ENCODE measurements around the gene PNMA6A.
"Not testable (repeated sequence)": the region's sequence is repeated elsewhere in the genome, so short reads cannot be mapped to it uniquely, and the experiment has no call there.

PNMA6A gene

DNA sequence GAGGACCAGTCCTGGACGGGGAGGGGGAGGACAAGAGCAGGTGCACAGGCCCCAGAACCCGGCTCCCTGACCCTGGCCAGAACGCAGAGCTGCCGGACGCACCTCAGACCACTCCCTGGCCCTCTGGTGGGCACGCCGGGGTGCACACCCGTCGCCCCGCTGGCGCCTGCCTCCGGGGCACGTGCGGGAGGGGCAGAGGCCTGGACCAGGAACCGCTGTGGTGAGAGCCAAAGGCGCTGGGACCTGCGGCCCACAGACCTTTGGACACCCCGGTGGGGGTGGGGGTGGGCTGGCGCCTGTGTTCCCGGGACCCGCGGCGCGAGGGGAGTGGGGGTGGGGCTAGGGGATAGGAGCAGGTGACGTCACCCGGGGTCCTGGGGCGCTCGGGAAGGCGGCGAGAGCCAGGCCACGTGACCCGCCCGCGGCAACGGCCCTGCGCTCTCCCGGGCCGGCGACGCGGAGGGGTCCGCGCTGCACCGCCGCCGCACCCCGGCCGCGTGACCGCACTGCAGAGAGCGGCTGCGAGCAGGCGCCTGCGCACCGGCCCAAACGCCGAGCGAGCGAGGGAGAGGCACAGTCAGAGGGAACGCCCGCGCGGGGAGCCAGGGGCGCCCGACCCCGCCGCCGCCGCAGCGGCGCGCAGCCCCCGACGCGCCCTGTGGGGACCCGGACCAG lies at the start of gene PNMA6A:
PNMA6A (plus strand) TSS at position 546 of the 675 bp plus-strand sequence. CDS start 609 bp downstream, outside the sequence.
- not testable (repeated sequence) for DNase-seq

DNA sequence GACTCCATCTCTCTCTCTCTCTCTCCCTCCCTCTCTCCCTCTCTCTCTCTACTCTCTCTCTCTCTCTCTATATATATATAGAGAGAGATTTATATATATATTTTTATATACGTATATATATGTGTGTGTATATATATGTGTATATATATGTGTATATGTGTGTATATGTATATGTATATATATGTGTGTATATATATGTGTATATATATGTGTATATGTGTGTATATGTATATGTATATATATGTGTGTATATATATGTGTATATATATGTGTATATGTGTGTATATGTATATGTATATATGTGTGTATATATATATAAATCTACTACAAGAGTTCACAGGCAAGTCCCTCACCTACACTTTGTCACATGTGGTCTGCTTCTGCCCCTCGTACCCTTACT lies 45.8 kb upstream of the PNMA6A start:
- DNase-seq, result not testable (repeated sequence)

DNA sequence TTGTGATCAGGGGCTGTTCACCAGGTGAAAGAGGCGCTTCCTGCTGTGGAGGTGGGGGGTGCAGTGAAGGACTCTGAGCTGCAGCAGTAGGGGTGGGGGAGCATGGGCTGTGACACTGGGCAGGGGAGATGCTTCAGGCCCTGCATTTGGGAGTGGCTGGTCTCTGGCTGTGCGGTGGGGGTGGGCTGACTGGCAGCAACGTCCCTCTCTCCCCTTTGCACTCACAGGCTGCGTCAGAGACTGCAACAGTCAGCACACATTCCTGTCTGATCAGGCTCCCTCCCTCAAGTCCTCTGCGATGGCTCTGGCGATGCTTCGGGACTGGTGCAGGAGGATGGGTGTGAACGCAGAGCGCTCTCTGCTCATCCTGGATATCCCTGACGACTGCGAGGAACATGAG lies 43.8 kb upstream of the PNMA6A start:
- DNase-seq, result not testable (repeated sequence)

DNA sequence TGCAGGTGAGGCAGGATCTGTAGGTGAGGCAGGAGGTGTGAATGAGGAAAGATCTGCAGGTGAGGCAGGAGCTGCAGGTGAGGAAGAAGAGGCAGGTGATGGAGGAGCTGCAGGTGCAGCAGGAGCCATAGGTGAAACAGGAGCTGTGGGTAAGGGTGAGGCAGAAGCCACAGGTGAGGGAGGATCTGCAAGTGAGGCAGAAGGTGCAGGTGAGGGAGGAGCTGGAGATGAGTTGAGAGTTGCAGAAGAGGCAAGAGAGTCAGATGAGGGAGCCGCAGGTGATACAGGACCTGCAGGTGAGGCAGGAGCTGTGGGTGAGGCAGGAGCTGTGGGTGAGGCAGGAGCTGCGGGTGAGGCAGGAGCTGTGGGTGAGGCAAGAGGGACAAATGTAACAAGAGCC lies 43.1 kb upstream of the PNMA6A start:
- no peak for DNase-seq

DNA sequence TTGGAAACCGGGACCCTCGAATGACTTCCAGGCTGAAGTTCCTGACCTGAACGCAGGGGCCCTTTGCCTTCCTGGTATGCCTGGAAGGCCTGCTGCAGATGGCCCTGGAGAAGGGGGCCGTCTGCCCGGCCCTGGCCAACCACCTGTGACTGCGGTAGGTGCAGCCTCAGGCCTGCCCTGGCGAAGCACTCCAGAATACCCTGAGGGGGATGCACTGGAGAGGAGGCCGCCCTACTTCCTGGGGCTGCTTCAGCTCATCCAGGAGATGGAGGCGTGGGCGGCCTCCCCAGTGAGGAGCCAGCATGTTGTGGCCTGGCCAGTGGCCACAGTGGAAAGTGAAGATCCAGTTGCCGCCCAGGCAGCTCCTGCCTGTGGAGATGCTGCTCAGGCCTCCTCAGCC lies 42.4 kb upstream of the PNMA6A start:
- DNase-seq, result no peak

DNA sequence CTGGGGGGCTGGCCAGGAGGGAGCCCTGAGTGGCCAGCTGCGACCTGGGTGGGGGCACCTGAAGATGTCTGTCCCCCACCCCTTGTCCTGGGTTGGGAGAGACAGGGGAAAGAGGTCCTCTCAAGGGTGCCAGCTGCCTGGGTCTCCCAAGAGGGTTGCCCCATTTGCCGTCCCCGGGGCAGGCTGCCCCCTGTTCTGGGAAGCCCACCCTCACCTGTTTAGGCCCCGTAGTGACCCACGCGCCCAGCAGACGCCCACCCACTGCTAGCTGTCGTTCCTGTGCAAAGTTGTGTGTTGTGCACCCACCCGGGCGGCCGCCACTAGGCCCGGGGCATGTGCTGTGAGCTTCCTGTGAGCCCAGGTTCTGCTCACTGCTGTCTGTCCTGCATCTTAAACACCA lies 41.5 kb upstream of the PNMA6A start:
- DNase-seq, result no peak

DNA sequence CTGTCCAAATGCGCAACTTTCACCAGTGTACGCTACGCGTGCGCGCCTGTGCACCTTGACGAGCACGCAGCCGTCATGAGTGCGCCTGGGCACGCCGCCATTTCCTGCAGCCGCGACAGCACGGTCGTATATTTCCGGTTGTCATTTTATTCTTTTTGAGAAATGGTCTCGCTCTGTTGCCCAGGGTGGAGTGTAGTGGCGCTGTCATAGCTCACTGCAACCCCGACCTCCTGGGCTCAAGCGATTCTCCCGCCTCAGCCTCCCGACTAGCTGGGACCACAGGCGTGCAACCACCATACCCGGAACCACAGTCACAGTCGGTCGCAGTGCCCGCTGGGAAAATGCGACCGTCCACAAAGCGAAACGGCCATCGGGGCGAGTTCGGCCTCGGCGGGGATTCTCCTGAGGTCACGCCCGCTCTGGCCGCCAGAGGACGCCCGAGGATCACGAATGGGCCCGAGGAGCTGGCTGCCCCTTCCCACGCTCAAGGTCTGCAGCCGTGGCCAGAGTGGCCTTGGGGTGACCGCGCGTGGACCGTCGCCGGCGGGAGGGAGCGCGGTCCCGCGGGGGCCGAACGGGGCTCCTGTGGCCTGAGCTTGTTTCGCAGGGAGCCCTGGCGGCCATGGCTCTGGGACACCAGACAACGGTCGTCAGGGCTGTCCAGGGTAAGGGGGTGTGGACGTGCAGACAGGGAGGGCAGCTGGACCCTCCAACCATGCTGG lies 39.7 kb upstream of the PNMA6A start:
- DNase-seq, result peak; percentile 64

DNA sequence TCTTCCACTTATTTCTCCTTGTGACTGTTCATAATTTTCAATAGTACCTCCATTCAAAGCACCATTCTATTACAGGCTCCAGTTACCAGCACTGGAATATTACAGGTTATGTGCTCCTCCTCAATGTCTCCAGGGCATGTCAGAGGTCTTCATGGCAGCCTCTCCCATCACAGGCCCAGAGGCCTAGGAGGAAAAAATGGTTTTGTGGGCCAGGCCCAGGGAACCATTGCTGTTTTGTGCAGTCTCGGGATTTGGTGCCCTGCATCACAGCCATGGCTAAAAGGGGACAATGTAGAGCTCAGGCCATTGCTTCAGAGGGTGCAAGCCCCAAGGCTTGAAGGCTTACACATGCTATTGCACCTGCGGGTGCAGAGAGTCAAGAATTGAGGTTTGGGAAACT lies 23.2 kb upstream of the PNMA6A start:
- DNase-seq, result no peak

DNA sequence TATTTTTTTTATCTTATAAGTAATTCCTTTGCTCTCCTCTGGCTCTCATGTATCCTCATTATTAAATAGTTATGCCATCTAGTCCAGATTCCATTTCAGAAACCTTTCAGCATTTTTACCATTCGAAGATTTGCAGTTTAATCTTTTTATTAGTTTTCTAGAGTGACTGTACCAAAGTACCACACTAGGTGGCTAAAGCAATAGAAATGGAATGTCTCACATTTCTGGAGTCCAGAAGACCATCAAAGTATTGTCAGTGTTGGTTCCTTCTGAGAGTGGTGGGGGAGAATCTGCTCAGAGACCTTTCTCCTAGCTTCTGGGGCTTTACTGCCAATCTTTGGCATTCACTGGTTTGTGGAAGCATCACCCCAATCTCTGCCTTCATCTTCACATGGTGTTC lies 19.7 kb upstream of the PNMA6A start:
- no peak for DNase-seq

DNA sequence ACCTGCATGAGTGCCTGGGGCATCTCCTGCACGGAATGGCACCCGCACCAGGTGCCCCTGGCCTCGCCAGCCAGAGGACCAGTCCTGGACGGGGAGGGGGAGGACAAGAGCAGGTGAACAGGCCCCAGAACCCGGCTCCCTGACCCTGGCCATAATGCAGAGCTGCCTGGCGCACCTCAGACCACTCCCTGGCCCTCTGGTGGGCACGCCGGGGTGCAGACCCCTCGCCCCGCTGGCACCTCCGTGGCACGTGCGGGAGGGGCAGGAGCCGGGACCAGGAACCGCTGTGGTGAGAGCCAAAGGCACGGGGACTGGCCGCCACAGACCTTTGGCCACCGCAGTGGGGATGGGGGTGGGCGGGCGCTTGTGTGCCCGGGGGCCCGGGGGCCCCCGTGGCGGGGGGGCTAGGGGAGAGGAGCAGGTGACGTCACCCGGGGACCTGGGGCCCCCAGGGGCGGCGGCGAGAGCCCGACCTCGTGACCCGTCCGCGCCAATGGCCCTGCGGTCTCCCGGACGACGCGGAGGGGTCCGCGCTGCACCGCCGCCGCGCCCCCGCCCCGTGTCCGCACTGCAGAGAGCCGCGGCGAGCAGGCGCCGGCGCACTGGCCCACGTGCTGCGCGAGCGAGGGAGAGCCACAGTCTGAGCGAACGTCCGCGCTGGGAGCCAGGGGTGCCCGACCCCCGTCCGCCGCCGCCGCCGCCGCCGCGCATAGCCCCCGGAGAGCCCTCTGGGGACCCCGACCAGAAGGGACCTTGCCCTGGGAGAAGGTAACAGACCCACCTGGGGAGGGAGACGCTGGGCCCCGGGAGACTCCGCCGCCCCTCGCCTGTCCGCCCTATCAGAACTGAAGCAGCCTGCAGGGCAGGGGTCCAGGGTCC lies 16.1 kb upstream of the PNMA6A start, which contains the start of gene PNMA3:
PNMA3 (plus strand) TSS at position 600 of the 879 bp plus-strand sequence. CDS start 586 bp downstream, outside the sequence.
- no peak for DNase-seq

DNA sequence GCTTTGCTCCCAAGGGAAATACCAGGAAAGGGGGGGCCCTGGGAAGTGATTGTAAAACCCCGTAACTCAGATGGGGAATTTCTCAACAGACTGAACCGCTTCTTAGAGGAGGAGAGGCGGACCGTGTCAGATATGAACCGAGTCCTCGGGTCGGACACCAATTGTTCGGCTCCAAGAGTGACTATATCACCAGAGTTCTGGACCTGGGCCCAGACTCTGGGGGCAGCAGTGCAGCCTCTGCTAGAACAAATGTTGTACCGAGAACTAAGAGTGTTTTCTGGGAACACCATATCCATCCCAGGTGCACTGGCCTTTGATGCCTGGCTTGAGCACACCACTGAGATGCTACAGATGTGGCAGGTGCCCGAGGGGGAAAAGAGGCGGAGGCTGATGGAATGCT lies 15.0 kb upstream of the PNMA6A start:
- DNase-seq, result no peak

DNA sequence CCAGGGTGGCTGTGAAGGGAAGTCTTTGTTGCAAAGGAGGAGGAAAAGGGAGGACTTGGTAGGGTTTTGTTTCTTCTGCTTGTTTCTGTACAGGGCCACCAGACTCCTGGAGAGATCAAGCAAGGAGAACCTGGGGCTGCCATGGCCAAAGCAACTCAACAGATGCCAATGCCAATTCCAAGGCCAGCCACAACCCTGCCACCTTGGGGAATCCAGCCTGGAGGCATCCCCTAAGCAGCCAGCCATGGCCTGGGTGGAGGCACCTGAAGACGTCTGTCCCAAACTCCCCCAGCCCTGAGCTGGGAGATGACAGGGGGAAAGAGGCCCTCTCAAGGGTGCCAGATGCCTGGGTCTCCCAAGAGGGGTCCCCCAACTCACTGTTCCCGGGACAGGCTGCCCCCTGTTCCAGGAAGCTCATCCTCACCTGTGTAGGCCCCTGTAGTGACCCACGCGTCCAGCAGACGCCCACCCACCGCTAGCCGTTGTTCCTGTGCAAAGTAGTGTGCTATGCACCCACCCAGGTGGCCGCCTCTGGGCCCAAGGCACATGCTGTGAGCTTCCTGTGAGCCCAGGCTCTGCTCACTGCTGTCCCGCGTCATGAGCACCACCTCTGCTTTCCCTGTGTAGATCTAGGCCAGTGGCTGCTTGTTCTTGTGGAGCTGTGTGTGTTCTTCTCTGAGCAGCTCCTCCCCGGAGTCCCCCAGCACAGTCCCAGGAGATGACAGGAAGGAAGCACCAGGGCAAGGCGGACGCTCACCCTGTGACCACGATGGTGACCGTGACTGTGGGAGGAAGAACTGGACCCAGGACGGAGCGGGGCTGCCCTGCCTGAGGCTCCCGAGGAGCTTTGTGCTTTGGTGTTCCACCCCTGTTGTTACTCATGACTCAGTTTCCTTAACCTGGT lies 12.8 kb upstream of the PNMA6A start:
- DNase-seq, result no peak

DNA sequence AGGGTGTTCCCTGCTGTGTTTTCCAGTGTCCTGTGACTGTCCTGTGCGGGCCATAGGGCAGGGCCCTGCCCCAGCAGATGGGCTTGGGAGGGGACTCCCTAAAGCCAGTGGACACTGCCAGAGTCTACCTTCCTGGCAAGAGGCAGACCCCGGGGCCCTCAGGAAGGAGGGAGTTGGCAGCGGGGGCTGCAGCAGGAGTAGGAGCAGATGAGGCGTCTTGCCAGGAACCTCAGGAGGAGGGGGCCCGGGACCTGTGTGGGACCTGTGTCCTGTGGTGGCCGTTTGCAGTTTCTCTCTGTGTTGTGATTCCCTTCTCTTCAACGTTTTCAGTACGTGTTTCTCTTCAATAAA lies 12.2 kb upstream of the PNMA6A start:
- DNase-seq, result no peak

DNA sequence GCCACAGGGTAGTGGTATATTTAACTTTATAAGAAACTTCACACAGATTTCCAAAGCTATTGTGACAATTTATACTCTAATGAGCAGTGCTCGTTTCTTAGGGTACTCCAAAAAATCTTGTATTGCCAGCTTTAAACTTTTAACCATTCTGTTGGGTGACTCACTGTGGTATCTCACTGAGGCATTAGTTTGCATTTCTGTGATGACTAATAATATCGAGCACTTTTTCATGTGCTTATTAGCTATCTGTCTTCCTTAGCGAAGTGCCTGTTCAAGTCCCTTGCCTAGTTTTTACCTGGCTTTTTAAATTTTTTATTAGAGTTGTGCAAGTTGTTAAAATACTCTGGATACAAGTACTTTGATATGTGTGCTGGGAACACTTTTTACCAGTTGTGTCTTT lies 10.5 kb upstream of the PNMA6A start:
- no peak for DNase-seq

DNA sequence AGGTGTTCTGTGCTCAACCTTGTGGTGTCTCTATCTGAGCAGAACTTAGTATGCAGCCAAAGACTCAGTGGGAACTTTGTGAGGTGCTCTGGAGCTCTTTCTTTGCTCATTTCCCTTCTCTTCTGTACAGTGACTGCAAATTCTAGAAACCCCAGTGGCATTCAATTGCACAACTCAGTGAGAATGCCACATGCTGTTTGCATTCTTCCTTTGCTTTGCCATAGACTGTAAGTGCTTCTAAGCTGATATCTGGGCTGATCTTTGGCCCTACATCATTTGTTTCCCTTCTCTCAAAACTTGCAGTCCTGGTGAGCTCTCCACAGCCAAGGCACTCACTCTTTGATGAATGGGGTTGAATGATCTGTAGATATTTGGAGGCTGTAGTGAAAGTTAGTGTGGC lies 8.9 kb upstream of the PNMA6A start:
- DNase-seq, result no peak

DNA sequence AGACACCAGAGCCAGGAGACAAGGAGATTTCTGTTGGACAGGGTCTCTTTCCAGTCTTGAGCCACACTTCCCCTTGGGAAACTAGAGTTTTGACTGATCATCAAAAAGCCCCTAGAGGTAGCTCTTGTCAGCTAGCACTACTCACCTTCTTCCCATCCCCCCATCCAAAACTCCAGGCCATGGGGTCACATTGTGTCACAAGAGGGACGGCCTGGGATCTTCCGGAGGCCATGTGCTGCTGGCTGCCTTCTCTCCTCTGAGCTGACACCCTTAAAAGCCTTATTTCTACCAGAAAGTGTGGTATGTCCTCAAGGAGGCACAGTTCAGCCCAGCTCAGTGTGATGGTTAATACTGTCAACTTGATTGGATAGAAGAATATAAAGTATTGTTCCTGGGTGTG lies 8.2 kb upstream of the PNMA6A start:
- DNase-seq, result no peak

DNA sequence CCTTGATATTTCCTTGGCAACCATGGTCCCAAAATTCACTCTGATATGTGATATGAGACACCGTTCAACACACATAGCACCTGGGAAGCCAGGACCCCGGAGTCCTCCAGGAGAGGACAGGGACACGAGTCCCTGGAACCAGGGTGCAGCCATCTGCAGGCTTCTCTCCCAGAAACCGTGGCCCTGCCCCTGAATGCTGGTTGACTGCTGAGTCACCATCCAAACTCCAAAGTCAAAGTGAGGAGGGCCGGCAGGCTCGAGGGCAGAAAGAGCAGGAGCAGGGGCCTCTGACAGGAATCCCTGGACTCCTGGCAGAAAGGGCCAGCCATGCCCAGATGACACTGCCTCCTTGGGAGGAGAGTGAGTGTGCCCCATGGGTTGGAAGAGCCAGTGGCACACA lies 6.9 kb upstream of the PNMA6A start:
- no peak for DNase-seq

DNA sequence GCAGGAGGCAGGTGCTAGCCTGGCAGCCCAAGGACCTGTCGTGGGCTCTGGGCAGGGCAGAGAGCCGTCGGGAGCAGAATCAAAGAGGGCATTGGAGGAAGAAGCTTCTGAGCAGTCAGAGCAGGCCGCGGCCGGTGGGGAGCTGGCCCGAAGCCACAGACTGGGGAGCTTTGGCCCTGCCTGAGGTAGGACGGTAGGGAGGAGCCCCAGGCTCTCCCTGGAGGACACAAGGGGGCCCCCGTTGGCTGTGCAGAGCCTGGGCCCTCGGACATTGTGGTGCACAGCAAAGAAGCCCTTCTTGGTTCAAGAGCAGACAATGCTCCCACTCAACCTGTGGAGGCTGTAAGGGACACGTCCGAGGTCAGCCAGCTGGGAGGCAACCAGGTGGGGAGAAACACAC lies 5.9 kb upstream of the PNMA6A start:
- not testable (repeated sequence) for DNase-seq

DNA sequence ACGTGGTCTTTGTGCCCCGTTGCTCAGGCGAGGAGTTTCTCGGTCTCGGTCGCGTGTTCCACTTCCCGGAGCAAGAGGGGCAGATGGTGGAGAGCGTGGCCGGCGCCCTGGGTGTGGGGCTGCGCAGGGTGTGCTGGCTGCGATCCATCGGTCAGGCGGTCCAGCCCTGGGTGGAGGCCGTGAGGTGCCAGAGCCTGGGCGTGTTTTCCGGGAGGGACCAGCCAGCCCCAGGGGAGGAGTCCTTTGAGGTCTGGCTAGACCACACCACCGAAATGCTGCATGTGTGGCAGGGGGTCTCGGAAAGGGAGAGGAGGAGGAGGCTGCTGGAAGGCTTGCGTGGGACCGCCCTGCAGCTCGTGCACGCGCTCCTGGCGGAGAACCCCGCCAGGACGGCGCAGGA lies 1.1 kb downstream of the PNMA6A start:
- not testable (repeated sequence) for DNase-seq

DNA sequence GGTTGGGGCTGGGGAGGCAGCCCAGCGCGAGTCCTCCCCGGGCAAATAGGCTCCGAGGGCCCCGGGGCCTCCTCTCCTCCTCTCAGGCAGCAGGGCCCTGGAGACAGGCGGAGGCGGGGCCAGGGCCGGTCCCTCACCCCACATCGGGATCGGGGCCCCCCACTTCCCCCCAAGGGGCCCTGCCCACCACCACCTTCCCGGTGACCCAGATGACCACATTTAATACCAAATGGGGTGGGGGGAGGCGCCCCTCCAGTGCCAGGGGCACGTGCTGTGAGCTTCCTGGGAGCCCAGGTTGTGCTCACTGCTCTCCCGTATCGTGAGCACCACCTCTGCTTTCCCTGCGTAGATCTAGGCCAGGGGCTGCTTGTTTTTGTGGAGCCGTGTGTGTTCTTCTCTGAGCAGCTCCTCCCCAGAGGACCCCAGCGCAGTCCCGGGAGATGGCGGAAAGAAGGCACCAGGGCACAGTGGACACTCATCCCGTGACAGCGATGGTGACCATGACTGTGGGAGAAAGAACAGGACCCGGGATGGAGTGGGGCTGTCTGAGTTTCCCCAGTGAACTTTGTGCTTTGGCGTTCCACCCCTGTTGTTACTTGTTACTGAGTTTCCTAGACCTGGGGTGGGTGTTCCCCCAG lies 2.1 kb downstream of the PNMA6A start:
- DNase-seq, result no peak

DNA sequence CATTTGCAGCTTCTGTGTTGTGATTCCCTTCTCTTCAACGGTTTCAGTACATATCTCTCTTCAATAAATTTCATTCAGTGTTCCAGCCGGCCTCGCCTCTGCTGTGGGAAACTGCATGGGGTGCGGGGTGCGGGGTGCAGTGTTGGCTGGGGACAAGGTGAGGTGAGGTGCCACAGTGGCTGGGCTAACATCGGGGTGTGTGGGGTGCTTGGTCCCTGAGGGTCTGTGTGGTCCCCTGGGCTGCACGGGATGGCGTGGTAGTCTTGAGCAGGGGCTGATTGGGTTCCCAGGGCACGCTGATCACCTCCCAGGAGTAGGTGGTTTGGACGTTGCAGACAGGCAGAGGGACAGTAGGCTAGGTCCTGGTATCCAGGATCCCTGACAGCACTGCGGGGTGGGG lies 2.7 kb downstream of the PNMA6A start:
- no peak for DNase-seq

DNA sequence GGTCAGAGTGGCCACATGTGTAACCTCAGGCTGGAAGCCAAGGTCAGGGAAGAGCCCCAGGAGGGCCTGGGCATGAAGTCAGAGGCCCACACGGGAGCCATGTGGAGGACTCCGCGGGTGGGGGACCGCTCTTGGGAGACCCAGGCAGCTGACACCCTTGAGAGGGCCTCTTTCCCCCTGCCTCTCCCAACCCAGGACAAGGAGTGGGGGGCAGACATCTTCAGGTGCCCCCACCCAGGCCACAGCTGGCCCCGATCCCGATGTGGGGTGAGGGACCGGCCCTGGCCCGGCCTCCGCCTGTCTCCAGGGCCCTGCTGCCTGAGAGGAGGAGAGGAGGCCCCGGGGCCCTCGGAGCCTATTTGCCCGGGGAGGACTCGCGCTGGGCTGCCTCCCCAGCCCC lies 3.1 kb downstream of the PNMA6A start:
- no peak for DNase-seq
